Cardiac muscle cell (in vitro differentiated cells and primary cell): Measurements from ENCODE around the gene ABCC1. TPM values are rescaled to one million over a fixed set of nuclear protein-coding genes. Genes with fewer than 3 reads are reported as not detected.

Source experiments
- DNase-seq, 2 donors: peaks; one replicate each; pipeline versions ENCODE4 v3.0.0 to v3.0.0-alpha.2; 2010 to 2017; ENCODE audit warnings: low read depth in 1 of 2, low spot score in 1 of 2
- H3K27ac ChIP-seq: fragments of 200-600 bp; sonication (generic); 2 replicates; pipeline ENCODE4 v1.5.1; 2016
- H3K27me3 ChIP-seq: fragments of 200-600 bp; sonication (generic); 2 replicates; pipeline ENCODE4 v1.6.0; 2016; ENCODE audit warnings: control low read depth
- H3K36me3 ChIP-seq: fragments of 200-600 bp; sonication (generic); 2 replicates; pipeline ENCODE4 v1.5.1; 2016; ENCODE audit warnings: control low read depth
- H3K4me1 ChIP-seq: fragments of 200-600 bp; sonication (generic); 2 replicates; pipeline ENCODE4 v1.8.1; 2017; ENCODE audit warnings: low read depth, mild to moderate bottlenecking, mixed run types
- H3K4me3 ChIP-seq: fragments of 200-600 bp; sonication (generic); 2 replicates; pipeline ENCODE4 v1.5.1; 2016; ENCODE audit warnings: mild to moderate bottlenecking
- H3K9me3 ChIP-seq: fragments of 200-600 bp; sonication (generic); 2 replicates; pipeline ENCODE4 v1.5.1; 2017; ENCODE audit warnings: low read depth, mild to moderate bottlenecking, control low read depth
- polyA plus RNA-seq: library from polyadenylated mRNA; unstranded; fragments of >200 nt; fragmentation: Nextera tagmentation; extraction: Ambion mirVana; gene quantifications from 2 replicates; pipeline ENCODE4 v1.2.1, GENCODE V29; 2016
- total RNA-seq: library from RNA; depleted of rRNA; stranded (reverse); fragments of >200 nt; gene quantifications from 2 replicates; pipeline ENCODE4 v1.2.3, GENCODE V29; 2016
- TF ChIP-seq, protein P1 (sequence below): IDR thresholded peaks from 2 replicates; pipeline ENCODE4 v1.5.1; 2012; ENCODE audit warnings: low read depth, mild to moderate bottlenecking, low read length

Gene ABCC1
- total and polyA plus RNA-seq, 2 experiments from 2014 or later, result 14.2 to 31.0 TPM

DNA sequence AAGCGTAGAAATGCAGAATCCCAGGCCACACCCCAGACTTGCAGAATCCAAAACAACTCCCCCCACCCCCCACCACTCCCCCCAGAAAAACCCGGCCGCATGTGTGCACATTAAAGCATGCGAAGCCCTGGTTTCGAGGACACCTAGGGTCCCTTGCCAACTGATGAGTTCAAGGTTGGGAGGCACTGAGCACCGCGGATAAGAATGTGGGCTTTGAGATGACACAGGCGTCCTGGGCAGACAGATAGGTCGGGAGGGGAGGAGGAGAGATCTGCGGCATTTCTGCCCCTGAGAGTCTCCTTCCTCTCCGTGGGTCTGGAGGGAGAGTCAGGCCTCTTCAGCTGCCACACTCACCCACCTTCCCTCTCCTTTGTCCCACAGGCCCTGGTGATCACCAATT is 98.3 kb downstream of the ABCC1 start:
- H3K9me3 ChIP-seq, result no peaks in the 10 kb centered on the region
- TF ChIP-seq, protein P1, sequence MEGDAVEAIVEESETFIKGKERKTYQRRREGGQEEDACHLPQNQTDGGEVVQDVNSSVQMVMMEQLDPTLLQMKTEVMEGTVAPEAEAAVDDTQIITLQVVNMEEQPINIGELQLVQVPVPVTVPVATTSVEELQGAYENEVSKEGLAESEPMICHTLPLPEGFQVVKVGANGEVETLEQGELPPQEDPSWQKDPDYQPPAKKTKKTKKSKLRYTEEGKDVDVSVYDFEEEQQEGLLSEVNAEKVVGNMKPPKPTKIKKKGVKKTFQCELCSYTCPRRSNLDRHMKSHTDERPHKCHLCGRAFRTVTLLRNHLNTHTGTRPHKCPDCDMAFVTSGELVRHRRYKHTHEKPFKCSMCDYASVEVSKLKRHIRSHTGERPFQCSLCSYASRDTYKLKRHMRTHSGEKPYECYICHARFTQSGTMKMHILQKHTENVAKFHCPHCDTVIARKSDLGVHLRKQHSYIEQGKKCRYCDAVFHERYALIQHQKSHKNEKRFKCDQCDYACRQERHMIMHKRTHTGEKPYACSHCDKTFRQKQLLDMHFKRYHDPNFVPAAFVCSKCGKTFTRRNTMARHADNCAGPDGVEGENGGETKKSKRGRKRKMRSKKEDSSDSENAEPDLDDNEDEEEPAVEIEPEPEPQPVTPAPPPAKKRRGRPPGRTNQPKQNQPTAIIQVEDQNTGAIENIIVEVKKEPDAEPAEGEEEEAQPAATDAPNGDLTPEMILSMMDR, result no peak
- H3K4me1 ChIP-seq, result no peaks in the 10 kb centered on the region
- no peaks in the 10 kb centered on the region for H3K27me3 ChIP-seq
- H3K36me3 ChIP-seq, result peaks cover 9% of the 10 kb centered on the region
- H3K27ac ChIP-seq, result no peak overlapping the region
- H3K4me3 ChIP-seq, result no peak overlapping the region
- DNase-seq, result no peak

GRCh38 chr16:16048904-16049582 is 99.6 kb downstream of the ABCC1 start:
- no peaks in the 10 kb centered on the region for H3K4me1 ChIP-seq
- no peak overlapping the region for H3K4me3 ChIP-seq
- TF ChIP-seq, protein P1, result no peak
- no peaks in the 10 kb centered on the region for H3K27me3 ChIP-seq
- DNase-seq, result no peak
- H3K27ac ChIP-seq, result no peak overlapping the region
- peaks cover 9% of the 10 kb centered on the region for H3K36me3 ChIP-seq
- no peaks in the 10 kb centered on the region for H3K9me3 ChIP-seq

GRCh38 chr16:16050106-16050505 is 100.7 kb downstream of the ABCC1 start:
- Histone ChIP-seq H3K4me3 (no peak overlapping the region), H3K4me1 (no peaks in the 10 kb centered on the region), H3K27me3 (no peaks in the 10 kb centered on the region), H3K36me3 (peaks cover 6% of the 10 kb centered on the region), H3K27ac (no peak overlapping the region), H3K9me3 (no peaks in the 10 kb centered on the region)
- TF ChIP-seq, protein P1, result no peak
- DNase-seq, result no peak

DNA sequence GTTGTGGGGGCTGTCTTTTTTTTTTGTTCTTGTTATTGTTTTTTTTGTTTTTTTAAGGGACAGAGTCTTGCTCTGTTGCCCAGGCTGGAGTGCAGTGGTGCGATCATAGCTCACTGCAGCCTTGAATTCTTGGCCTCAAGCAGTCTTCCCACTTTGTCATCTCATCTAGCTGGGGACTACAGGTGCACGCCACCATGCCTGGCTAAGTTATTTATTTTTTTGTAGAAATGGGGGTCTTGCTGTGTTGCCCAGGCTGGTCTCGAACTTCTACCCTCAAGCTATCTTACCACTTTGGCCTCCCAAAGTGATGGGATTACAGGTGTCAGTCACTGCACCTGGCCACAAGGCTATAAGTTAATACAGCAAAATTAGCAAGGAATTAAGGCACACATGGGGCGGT is 101.7 kb downstream of the ABCC1 start:
- Histone ChIP-seq H3K27me3 (no peaks in the 10 kb centered on the region), H3K4me1 (no peaks in the 10 kb centered on the region), H3K27ac (no peak overlapping the region), H3K4me3 (no peak overlapping the region), H3K9me3 (no peaks in the 10 kb centered on the region), H3K36me3 (peaks cover 2% of the 10 kb centered on the region)
- no peak for DNase-seq
- TF ChIP-seq, protein P1, result no peak

GRCh38 chr16:16052916-16053315 is 103.5 kb downstream of the ABCC1 start:
- TF ChIP-seq, protein P1, result no peak
- Histone ChIP-seq H3K9me3 (no peaks in the 10 kb centered on the region), H3K36me3 (no peaks in the 10 kb centered on the region)

More at GRCh38 chr16:16052916-16053315, 103.5 kb downstream of the ABCC1 start:
- Histone ChIP-seq H3K27ac (no peak overlapping the region), H3K27me3 (no peaks in the 10 kb centered on the region), H3K4me3 (no peak overlapping the region), H3K4me1 (no peaks in the 10 kb centered on the region)
- no peak for DNase-seq
